Esophagus squamous epithelium (tissue), 5 donors: ENCODE measurements around the gene OR11A1. TPM values are rescaled to one million over a fixed set of nuclear protein-coding genes. Genes with fewer than 3 reads are reported as not detected.

Source experiments
- DNase-seq: peaks from one replicate; lab custom pipeline; 2025; lab: John Stamatoyannopoulos, UW
- H3K27ac ChIP-seq, 4 donors: fragments of 200-600 bp; sonication (generic); one replicate each; pipeline ENCODE4 v1.5.1; 2016 to 2019; ENCODE audit warnings: mild to moderate bottlenecking in 1 of 4
- H3K27me3 ChIP-seq, 4 donors: fragments of 200-600 bp; sonication (generic); 1 replicate in 3 of 4; 2 replicates in 1 of 4; pipeline versions ENCODE4 v1.5.1 to v1.6.0; 2017 to 2021; ENCODE audit warnings: antibody characterized with exemption in 1 of 4
- H3K36me3 ChIP-seq, 3 donors: fragments of 200-600 bp; sonication (generic); one replicate each; pipeline ENCODE4 v1.5.1; 2016 to 2019
- H3K4me1 ChIP-seq, 3 donors: fragments of 200-600 bp; sonication (generic); one replicate each; pipeline ENCODE4 v1.5.1; 2017 to 2019
- H3K4me3 ChIP-seq, 4 donors: fragments of 200-600 bp; sonication (generic); 1 replicate in 3 of 4; 2 replicates in 1 of 4; pipeline ENCODE4 v1.5.1; 2016 to 2019; ENCODE audit warnings: mild to moderate bottlenecking in 2 of 4, moderate library complexity in 1 of 4
- H3K9me3 ChIP-seq, 3 donors: fragments of 200-600 bp; sonication (generic); one replicate each; pipeline ENCODE4 v1.5.1; 2016 to 2019
- POLR2A ChIP-seq, 4 donors: fragments of 450-650 bp; IDR thresholded peaks; one replicate each; pipeline ENCODE4 v1.6.1; 2017; ENCODE audit warnings: antibody characterized with exemption in 4 of 4, mild to moderate bottlenecking in 4 of 4, moderate library complexity in 3 of 4
- WGBS, 2 donors: methylation state at CpG; one replicate each; pipeline ENCODE4 v1.1.5; 2018; 5-methylcytosine and 5-hydroxymethylcytosine counted together
- intact Hi-C: fragments of 100-400 bp; cut with DNase I; formaldehyde crosslinking; loops from one replicate; pipeline ENCODE4 v1.15.0; 2022
- total RNA-seq, 4 donors: library from RNA; depleted of rRNA; stranded (reverse); fragments of >200 nt; gene quantifications; one replicate each; pipeline ENCODE4 v1.1.0, GENCODE V29; 2016
- TF ChIP-seq, protein P1 (sequence below), 6 experiments: fragments of 450-650 bp in 4 of 6; fragments of 200-600 bp in 2 of 6; sonication (generic) in 2 of 6; IDR thresholded peaks; one replicate each; pipeline ENCODE4 v1.5.1; 2016 to 2019; ENCODE audit warnings: antibody characterized with exemption in 6 of 6, mild to moderate bottlenecking in 4 of 6, moderate library complexity in 4 of 6
- donor health status: DM: yes; HTN: yes; CAD: no.

Gene OR11A1
- total RNA-seq, 4 donors from 2014 or later, result not detected

DNA sequence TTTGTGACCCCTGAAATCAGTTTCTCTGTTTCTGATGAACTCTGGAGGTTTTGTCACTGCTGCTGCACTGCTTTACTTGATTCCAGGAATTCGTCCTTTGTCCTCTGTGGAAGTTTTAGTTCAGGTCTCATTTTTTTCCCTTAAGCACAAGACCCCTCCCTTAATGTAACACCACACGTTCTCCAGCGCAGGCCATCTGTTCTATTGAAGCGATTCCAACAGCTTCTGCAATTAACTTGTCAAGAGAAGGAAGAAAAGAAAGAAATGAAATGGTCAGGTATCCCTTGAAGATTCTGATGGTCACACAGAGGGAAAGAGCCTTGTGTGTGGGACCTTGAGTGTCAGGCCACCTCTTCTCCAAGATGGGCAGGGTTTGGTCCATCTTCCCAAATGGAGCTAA, 38.7 kb upstream of the OR11A1 start:
- H3K4me3 ChIP-seq, result no peak overlapping the region
- DNase-seq, result no peak
- H3K4me1 ChIP-seq, result no peaks in the 10 kb centered on the region
- no peak overlapping the region for H3K27ac ChIP-seq
- peaks cover 0 to 6% (median 0%) of the 10 kb centered on the region in 4 donors for H3K27me3 ChIP-seq
- 50 to 67% methylated on average over 2 to 4 of the region's 4 CpGs for WGBS, 2 donors
- intact Hi-C loops, result no loop called here
- H3K9me3 ChIP-seq, result no peaks in the 10 kb centered on the region
- TF ChIP-seq POLR2A (IDR thresholded peaks at IDR 0.05), result no peak
- TF ChIP-seq, protein P1, sequence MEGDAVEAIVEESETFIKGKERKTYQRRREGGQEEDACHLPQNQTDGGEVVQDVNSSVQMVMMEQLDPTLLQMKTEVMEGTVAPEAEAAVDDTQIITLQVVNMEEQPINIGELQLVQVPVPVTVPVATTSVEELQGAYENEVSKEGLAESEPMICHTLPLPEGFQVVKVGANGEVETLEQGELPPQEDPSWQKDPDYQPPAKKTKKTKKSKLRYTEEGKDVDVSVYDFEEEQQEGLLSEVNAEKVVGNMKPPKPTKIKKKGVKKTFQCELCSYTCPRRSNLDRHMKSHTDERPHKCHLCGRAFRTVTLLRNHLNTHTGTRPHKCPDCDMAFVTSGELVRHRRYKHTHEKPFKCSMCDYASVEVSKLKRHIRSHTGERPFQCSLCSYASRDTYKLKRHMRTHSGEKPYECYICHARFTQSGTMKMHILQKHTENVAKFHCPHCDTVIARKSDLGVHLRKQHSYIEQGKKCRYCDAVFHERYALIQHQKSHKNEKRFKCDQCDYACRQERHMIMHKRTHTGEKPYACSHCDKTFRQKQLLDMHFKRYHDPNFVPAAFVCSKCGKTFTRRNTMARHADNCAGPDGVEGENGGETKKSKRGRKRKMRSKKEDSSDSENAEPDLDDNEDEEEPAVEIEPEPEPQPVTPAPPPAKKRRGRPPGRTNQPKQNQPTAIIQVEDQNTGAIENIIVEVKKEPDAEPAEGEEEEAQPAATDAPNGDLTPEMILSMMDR (IDR thresholded peaks at IDR 0.05), result no peak
- no peaks in the 10 kb centered on the region for H3K36me3 ChIP-seq

DNA sequence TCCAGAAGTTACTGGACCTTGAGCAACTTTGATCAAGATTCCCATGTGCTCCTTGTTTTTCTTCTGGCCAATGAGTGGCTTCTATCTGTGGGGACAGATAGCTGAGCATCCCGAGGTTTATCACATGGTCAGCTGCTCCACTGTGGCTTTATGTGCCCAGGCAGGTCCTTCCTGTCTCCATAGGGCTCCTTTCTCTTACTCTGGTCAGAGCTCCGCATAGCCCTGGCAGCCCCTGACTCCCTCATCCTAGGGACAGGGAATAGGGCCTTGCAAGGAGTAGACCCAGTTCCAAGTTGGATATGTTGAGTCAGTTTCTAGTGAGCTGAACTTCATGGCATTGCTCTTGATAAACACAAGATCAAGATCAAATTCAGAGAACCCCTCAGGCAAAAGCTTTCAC, 37.3 kb upstream of the OR11A1 start:
- 0 to 60% methylated on average over 1 to 2 of the region's 2 CpGs for WGBS, 2 donors
- H3K36me3 ChIP-seq, result no peaks in the 10 kb centered on the region
- intact Hi-C loops, result no loop called here
- H3K27me3 ChIP-seq, result no peaks in the 10 kb centered on the region
- no peaks in the 10 kb centered on the region for H3K4me1 ChIP-seq
- DNase-seq, result no peak
- TF ChIP-seq, protein P1 (IDR thresholded peaks at IDR 0.05), result no peak
- TF ChIP-seq POLR2A (IDR thresholded peaks at IDR 0.05), result no peak
- H3K27ac ChIP-seq, result no peak overlapping the region
- no peak overlapping the region for H3K4me3 ChIP-seq
- no peaks in the 10 kb centered on the region for H3K9me3 ChIP-seq

DNA sequence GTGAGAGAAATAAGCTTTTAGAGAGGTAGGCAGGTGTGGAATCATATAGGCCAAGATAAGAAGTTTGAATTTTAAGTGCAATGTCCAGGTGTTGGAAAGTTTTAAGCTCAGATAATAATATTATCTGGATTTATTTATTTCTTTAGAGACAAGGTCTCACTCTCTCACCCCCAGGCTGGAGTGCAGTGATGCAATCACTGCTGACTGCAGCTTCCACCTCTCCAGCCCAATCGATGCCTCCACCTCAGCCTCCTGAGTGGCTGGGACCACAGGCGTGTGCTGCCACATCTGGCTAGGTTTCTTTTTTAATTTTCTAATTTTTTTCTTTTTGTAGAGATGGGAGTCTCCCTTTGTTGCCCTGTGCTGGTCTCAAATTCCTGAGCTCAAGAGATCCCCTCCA, 36.4 kb upstream of the OR11A1 start:
- Histone ChIP-seq H3K4me1 (no peaks in the 10 kb centered on the region), H3K27me3 (no peaks in the 10 kb centered on the region), H3K4me3 (no peak overlapping the region), H3K9me3 (no peaks in the 10 kb centered on the region), H3K27ac (no peak overlapping the region), H3K36me3 (no peaks in the 10 kb centered on the region)
- TF ChIP-seq, protein P1 (IDR thresholded peaks at IDR 0.05), result no peak
- TF ChIP-seq POLR2A (IDR thresholded peaks at IDR 0.05), result no peak
- 35 to 73% methylated on average over 2 of the region's 2 CpGs for WGBS, 2 donors
- DNase-seq, result no peak
- intact Hi-C loops, result no loop called here

DNA sequence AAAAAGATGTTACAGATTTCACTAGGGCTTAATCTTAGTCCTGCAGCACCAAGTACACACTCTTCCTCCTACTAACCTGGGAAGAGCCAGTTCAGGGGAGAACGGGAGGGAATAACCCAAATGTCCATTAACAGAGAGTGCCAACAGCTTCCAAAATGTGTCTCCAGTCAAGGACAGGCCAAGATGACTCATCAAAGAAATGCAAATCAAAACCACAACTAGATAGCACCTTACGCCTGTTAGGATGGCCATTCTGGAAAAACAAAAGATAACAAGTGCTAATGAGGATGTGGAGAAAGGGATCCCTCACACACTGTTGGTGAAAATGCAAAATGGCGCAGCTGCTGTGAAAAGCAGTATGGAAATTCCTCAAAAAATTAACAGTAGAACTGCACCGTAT, 34.7 kb upstream of the OR11A1 start:
- H3K4me3 ChIP-seq, result no peak overlapping the region

DNA sequence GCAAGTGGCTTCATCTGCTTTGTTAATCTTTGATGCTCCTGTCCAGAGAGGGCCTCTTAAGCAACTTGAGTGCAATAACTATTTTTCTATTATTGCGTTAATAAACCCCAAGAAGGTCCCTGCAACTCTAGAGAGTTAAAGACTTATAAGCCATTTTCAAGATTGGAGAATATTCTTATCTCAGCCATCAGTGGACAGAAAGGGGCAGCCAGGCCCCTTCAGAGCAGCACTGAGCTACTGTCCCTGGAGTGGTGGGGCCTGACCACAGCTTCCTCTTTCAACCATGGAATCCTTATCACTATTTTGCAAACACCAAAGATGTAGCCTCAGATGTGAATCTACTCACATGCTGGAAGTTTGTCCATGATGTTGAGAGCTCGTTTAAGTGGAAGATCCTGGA, 33.7 kb upstream of the OR11A1 start:
- TF ChIP-seq, protein P1 (IDR thresholded peaks at IDR 0.05), result no peak
- no peak for TF ChIP-seq POLR2A (IDR thresholded peaks at IDR 0.05)
- no peak for DNase-seq
- Histone ChIP-seq H3K36me3 (no peaks in the 10 kb centered on the region), H3K4me1 (no peaks in the 10 kb centered on the region), H3K27ac (no peak overlapping the region), H3K9me3 (no peaks in the 10 kb centered on the region), H3K4me3 (no peak overlapping the region), H3K27me3 (no peaks in the 10 kb centered on the region)
- 53 to 64% methylated on average over 2 of the region's 2 CpGs for WGBS, 2 donors
- intact Hi-C loops, result no loop called here

More for the DNA sequence above, 34.7 kb upstream of the OR11A1 start:
- Histone ChIP-seq H3K27ac (no peak overlapping the region), H3K36me3 (no peaks in the 10 kb centered on the region), H3K4me1 (no peaks in the 10 kb centered on the region), H3K27me3 (no peaks in the 10 kb centered on the region), H3K9me3 (no peaks in the 10 kb centered on the region)
- whole genome bisulfite sequencing, 2 donors, result 81 to 83% methylated on average over 3 to 4 of the region's 4 CpGs
- TF ChIP-seq POLR2A (IDR thresholded peaks at IDR 0.05), result no peak
- TF ChIP-seq, protein P1 (IDR thresholded peaks at IDR 0.05), result no peak
- no peak for DNase-seq
- intact Hi-C loops, result no loop called here
